Sigmoid colon (tissue), 4 donors: ENCODE data around the gene SOBP.

Experiments
- CTCF ChIP-seq, 4 experiments: fragments of 450-650 bp in 3 of 4; fragments of 200-600 bp in 1 of 4; IDR thresholded peaks; one replicate each; pipeline ENCODE4 v1.5.1; 2016 to 2019; ENCODE audit warnings: antibody characterized with exemption in 4 of 4, mild to moderate bottlenecking in 3 of 4, moderate library complexity in 2 of 4
- EP300 ChIP-seq, 4 donors: sonication (generic); formaldehyde crosslinking; IDR thresholded peaks; one replicate each; pipeline ENCODE4 v1.6.1; 2017; ENCODE audit warnings: antibody characterized with exemption in 4 of 4
- POLR2A ChIP-seq, 2 donors: fragments of 450-650 bp; IDR thresholded peaks; one replicate each; pipeline ENCODE4 v1.6.1; 2016; ENCODE audit warnings: antibody characterized with exemption in 2 of 2, mild to moderate bottlenecking in 2 of 2, moderate library complexity in 2 of 2

- TF ChIP-seq POLR2A (IDR thresholded peaks at IDR 0.05) (no peak), CTCF (IDR thresholded peaks at IDR 0.05) (no peak), EP300 (IDR thresholded peaks at IDR 0.05) (no peak)
These were observed 166.5 kb downstream of the SOBP start for GRCh38 chr6:107656401-107656800.
